Stimulated activated CD8-positive, alpha-beta memory T cell treated with anti-CD3 and anti-CD28 coated beads, Interleukin-4, amount 100 ng/mL, for 48 hours (primary cell): ENCODE measurements around the gene CDH4.

Experiments used
- DNase-seq: peaks from one replicate; pipeline ENCODE4 v3.0.0-alpha.2; 2020

Gene CDH4

DNA sequence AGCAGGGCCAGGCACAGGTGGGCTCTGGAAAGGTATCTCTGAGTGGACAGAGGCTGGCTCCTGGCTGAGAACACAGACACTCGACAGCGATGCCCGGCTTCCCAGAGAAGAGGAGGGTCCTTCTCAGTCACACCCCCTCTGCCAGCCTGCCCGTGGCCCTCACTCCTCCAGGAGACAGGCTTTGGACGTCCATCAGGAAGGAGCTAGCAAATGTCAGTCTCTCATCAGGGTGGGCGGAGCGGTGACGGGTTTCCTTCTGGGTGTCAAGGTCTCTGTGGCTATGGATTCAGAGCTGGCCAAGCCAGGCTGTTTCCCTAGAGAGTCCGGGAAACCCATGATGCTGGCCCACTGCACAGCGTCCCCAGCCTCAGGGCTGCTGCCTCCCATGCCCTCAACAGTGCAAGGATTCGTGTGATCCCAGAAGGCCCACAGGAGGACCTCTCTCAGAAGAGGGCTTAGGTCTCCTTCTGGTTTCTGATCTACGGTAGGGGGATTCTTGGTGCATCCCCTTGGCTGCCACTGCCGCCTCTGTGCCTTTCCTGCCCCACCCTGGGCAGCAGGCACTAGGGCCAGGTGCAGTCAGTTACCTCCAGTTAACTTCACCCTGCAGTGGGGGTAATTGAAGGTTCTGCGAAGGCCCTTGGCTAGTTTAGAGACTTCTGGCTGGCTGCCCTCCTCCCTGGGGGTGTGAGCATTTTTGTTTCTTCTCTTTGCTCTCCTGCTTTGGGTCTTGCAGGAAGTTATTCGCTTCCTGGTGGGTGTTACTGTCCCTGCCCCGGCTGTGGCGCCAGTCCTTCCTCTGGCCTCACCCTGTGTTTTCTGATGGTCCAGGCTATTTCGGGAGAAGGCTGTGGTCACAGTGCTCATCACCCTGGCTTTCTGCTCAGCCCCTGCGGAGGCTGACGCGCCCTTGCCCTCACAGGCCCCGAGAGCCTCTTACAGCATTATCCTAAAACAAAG, 80.2 kb downstream of the CDH4 start:
- no peak for DNase-seq

DNA sequence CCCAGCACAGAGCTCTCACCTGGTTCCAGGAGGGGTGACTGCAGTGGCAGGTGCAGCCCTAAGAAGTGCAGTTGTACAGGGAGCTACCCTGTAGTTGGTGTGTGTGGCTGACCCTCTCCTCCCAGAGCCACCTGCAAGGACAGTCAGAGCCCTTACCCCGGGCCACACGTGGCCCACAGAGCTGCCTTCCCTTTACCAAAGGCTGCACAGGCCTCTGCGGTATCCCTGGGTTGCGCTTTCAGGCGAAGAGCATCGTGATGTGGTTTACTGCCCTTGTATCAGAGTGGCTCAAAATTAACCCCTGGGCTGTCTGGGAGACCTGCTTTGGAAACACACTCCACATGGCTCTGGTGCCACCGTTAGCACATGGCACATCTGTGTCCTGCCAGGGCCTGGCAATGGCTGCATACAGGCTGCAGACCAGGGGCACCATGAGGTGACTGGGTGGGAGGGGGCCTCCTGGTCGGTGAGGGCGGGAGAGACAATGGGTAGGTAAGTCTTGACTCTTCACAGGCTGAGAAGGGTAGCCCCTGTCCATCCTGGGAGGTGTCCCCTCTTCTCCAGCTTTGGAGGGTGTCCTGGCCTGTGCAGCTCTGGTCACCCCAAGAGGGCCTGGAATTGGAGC, 81.5 kb downstream of the CDH4 start:
- DNase-seq = no peak

DNA sequence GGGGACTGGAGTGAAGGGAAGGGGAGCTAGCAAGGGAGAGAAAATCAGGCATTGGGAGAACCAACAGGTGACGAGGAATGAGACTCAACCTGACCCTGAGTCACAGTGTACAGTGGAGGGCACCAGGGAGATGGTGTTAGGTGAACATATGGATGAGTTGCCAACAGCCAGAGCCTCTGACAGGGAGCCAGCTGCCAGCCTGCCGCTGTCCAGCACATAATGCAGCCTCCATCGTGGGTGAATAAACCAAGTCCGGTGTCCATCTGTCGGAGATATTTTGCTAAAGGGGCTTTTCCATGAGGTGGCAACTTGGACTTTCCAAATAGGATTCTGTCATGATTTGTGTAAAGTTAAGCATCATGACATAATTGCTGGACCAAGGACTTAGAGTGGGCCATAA, 88.1 kb downstream of the CDH4 start:
- DNase-seq = no peak

- DNase-seq = no peak
Measured at GRCh38 chr20:61341605-61342004, 89.5 kb downstream of the CDH4 start.

- no peak for DNase-seq
Measured at GRCh38 chr20:61343934-61344333, 91.9 kb downstream of the CDH4 start.

DNA sequence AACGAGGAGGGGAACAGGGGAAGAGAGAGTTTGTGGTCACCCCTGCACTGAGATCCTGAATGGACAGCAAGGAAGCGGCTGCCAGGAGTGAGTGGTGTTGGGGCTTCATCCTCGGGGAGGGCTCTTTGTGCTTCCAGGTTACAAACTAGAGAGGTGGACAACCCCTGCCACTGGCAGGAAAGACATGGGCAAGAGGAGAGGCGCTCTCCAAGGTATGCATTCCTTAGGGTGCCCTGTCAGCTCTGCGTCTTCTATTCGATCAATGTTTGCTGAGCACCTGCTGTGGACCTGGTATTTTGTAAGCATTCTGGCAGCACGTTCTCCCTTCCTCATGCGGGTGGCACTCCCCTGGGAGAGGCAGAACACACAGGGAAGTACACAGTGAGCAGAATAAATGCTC, 93.6 kb downstream of the CDH4 start:
- no peak for DNase-seq

GRCh38 chr20:61346996-61347395, 94.9 kb downstream of the CDH4 start:
- no peak for DNase-seq

DNA sequence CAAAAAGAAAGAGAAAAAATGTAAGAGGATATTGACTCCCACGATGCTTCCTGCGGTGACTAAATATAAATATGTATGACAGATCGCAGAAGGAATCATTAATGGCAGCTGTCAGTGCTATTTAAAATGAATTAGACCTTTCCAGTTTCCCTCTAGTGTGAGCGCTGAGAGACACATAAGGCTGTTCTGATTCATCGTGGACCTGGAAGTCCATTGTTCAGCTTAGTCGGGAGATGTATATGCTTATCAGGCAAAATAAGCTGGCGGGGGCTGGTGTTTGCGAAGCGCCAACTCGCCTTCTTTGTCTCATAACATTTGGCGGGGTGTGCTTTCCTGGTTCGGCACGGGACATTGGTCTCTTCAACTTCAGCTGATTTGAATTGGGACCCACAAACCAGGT, 95.4 kb downstream of the CDH4 start:
- DNase-seq = no peak

- no peak for DNase-seq
Measured at GRCh38 chr20:61349447-61350165, 97.5 kb downstream of the CDH4 start.

GRCh38 chr20:61350500-61351250, 98.6 kb downstream of the CDH4 start:
- no peak for DNase-seq

DNA sequence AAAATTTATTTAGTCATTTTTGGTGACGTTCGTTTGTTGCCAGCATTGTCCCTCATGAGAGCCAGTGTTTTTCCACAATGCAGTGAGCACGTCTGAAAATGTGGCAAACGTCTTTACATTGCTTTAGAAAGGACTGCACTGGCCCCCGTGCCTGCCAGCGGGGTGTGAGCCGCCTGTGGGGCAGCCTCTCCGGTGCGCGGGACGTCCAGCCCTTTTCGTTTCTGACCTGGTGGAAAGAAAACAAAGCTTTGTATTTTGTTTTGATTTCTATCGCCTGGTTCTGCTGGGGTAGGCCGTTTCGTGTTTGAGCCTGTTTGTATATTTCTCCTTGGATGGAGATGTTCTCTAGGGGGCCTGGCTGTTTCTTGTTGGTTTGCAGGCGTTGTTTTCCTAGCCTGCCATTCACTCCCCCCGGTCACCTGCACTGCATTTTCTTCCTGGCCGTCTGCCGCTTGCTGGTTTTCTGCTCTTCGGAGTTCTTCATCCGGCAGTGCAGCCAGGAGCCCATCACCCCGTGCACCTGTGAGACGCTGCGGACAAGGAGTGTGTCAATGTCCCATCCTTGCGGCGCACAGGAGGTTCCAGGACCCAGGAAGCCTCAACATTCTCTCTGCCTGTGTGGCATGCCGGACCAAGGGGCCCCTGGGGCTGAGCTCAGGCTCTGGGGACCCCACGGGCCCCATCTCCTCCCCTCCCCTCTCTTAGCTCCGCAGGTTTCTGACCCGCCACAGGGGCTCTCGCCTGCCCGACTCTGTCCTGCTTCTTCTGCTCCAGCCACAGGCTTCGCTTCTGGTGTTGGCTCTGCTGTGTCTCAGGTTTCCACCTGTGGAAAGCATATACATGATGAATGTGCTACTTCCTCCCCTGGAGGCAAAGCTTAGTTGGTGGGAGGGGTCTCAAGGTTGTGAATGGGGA, 100.5 kb downstream of the CDH4 start:
- DNase-seq = no peak

- no peak for DNase-seq
Measured at GRCh38 chr20:61353261-61354000, 101.4 kb downstream of the CDH4 start.

GRCh38 chr20:61354001-61354390, 101.9 kb downstream of the CDH4 start:
- no peak for DNase-seq

- no peak for DNase-seq
Measured at GRCh38 chr20:61354501-61354900, 102.4 kb downstream of the CDH4 start.

DNA sequence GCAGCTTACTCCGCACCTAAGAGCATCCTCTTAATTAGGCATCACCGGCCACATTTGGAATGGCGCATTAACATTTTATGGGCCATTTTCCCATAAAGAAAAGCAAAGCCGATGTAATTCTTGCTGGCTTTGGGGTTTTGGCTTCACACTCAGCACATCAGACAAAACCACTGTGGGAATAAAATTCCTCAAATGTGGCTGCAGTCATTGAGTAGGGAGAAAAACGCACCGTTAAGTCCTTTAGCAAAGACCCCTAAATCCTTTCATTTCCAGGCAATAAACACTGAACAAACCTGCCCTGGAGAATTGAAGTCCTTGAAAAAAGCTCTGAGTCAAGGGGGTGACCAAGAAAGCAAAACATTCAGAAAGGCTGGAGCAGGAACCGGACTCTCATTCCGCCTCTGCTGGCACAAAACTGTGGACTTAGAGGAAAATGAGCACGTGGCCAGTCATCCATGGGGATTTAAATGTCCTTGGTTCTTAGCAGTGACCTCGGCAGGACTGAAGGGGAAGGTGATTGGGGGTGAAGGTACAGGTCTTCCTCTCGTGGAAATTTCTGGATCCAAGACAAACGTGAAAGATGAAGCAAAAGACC, 102.9 kb downstream of the CDH4 start:
- DNase-seq = no peak

DNA sequence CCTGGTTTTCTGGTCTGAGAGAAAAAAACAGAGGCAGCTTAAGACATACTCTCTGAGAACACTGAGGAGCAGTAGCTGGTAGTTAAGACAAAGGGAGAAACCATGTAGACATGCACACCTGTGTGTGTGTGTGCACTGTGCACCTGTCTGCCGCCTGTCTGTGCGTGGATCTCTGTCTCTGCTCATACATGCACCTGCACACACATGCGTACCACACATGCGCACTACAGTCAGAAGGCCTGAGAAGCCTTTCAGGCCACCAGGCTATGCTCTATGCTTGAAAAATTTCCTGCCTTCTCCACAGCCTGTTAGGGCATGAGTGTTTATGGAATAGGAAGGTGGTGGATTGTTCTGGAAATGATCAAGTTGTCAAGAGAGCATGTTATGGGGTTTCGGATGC, 103.5 kb downstream of the CDH4 start:
- DNase-seq = no peak

DNA sequence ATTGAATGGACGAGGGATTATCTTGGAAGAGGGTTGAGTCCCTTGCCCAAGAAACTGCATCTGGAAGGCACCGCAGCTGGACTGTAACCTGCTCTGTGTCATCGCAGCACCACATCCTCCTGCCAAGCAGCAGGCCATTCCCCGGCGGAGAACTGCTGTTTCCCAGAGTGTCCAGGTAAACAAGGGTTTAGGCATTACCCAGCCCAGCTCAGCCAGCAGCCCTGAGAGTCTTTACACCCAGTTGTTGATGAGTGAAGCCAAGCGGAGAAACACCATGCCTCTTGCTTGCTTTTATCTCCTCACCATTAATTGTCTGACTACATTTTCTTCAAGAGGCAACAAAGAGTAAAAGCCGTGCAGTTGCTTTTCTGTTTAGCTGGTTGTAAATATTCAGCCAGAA, 104.1 kb downstream of the CDH4 start:
- no peak for DNase-seq

GRCh38 chr20:61357119-61357518, 105.1 kb downstream of the CDH4 start:
- no peak for DNase-seq

- no peak for DNase-seq
Measured at GRCh38 chr20:61359254-61359653, 107.2 kb downstream of the CDH4 start.

DNA sequence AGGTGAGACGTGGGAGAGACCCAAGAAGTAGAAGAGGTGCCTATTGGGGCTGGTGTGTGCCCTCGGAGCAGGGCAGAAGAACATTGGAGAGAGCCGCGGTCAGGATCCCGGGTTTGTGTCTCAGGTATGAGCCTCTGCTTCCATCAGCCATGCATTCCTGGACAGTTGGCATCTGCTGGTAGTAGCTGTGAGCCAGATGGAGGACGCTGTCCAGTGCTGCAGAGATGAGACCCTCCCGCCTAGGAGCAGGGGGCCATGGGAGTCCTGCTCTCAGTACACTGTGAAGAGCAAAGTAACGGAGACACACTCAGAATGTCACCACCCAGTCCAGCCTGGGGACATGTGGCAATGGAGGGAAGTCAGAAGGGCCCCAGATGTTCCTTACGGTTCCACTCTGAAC, 108.2 kb downstream of the CDH4 start:
- no peak for DNase-seq

DNA sequence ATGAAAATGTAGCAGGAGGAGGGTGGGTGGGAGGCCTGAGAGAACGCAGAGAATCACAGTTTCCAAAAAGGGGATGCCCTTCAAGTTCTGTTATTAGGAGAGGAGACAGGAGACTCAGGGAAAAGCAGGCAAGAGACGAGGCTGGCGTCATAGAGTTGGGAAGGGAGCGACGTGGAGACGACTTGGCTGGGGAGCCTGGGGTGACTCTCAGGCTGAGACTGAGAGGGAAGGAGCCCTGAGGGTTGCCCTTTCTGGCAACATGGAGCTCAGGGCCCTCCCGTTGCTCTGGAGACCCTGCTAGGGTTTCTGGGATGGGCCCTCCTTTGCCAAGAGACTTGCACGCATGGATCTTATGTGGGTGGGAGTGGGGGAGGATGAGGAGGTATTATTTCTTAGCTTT, 108.9 kb downstream of the CDH4 start:
- no peak for DNase-seq
